Measurements from ENCODE around the gene PRLHR.

DNA sequence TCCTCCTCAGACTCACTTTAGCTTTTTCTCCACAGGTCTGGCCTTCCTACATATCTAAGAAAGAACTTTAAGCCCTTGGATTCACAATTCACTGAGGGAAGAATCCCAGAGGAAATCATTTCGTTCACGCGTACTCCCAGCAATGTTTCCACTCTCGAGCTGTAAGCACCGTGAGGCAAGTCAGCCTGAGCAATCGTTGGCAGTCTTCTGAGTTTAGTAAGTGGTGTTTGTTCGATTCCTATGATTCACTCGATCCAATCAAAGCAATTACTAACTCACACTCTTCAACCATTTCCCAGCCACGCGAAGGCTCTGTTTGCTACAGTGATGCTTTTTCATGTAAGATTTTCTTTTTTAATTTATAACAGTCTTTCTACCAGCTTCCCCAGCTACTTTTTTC, 10.2 kb upstream of the PRLHR start:
- TF ChIP-seq POLR2A (IDR thresholded peaks at IDR 0.05): no peak
- TF ChIP-seq, protein P1, sequence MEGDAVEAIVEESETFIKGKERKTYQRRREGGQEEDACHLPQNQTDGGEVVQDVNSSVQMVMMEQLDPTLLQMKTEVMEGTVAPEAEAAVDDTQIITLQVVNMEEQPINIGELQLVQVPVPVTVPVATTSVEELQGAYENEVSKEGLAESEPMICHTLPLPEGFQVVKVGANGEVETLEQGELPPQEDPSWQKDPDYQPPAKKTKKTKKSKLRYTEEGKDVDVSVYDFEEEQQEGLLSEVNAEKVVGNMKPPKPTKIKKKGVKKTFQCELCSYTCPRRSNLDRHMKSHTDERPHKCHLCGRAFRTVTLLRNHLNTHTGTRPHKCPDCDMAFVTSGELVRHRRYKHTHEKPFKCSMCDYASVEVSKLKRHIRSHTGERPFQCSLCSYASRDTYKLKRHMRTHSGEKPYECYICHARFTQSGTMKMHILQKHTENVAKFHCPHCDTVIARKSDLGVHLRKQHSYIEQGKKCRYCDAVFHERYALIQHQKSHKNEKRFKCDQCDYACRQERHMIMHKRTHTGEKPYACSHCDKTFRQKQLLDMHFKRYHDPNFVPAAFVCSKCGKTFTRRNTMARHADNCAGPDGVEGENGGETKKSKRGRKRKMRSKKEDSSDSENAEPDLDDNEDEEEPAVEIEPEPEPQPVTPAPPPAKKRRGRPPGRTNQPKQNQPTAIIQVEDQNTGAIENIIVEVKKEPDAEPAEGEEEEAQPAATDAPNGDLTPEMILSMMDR (IDR thresholded peaks at IDR 0.05 in 8 of 11, conservative IDR thresholded peaks at IDR 0.05 in 3 of 11): no peak
- TF ChIP-seq POLR2AphosphoS5 (IDR thresholded peaks at IDR 0.05): no peak

Data from spleen (tissue), 7 donors.